CMK (cell line): ENCODE results near the gene DOCK8.

Experiments used
- DNase-seq: peaks from one replicate; pipeline ENCODE4 v3.0.0-alpha.2; 2010; ENCODE audit warnings: low read depth

The DOCK8 gene

GRCh38 chr9:419571-420171 lies 205.0 kb downstream of the DOCK8 start:
- DNase-seq: no peak

GRCh38 chr9:421896-422295 lies 207.2 kb downstream of the DOCK8 start:
- DNase-seq: no peak

DNA sequence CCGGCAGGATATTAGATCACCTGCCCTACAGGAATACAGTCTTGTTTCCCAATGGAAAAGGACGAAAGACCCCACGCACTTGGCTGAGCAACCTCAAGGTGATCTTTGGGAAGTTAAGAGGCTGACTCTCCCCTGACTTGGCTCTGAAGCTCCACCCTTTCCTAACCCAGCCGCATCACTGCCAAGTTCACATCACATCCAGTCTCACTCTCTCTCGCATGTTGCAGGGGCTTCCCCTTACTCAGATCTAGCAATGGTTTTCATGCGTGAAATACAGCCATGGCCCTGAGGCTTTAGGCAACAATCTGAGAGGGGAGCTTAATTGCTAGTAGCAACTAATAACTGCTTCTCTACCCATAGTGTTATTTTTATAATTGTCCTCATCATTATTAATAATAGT lies 211.6 kb downstream of the DOCK8 start:
- no peak for DNase-seq

GRCh38 chr9:426976-427375 lies 212.3 kb downstream of the DOCK8 start:
- DNase-seq: no peak

DNA sequence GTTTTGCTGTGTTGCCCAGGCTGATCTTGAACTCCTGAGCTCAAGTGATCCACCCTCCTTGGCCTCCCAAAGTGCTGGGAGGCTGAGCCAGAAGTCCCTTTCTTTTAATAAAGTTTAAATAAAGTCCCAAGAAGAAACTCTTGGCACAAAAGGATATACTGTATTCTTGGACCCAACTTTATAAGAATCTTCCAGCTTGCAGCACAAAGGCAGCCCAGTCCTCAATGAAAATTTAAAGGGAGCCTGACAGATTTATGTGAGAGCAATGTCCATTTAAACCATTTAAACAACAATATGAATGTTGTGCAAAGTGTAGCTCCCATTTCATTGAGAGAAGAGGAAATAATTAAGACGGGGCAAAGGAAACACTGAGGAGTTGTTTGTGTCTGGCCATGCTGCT lies 217.0 kb downstream of the DOCK8 start:
- DNase-seq: no peak

- DNase-seq: no peak
Observed at GRCh38 chr9:436482-436881, 221.8 kb downstream of the DOCK8 start.

DNA sequence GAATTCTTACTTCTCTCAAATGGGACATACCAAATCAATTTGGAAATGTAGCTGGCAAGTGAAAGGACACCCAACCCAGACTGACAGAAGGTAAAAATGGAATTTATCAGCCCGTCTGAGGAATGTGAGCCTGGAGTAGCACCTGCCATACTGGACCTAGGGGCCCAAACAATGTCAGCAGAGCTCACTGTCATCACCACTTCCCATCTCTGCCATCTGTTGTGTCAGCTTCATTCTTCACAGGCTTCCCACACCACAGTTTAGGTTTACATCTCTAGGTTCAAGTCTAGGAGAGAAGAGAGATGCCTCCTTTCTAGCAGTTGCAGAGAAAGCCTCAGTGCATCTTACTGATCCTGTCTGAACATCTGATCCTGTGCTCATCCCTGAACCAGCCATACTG lies 222.4 kb downstream of the DOCK8 start:
- no peak for DNase-seq

GRCh38 chr9:437574-438001 lies 222.9 kb downstream of the DOCK8 start:
- no peak for DNase-seq

DNA sequence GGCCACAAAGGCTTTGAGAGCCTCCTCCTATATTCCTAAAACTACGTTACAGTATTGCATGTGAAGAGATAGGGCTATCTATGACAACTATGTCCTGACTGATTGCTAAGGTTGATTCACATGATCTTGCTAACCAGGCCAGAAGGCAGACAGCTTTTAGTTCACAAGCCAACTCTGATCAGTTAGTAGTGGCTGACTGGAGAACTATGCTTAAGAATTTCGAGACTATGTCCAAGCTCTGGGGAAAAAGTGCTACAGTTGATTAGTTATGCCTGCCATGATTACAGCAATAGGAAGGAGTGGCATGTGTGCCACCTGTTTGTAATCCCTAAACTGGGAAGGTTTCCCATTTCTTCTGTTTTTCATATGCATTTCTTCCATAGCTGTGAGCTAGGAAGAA lies 223.4 kb downstream of the DOCK8 start:
- no peak for DNase-seq

GRCh38 chr9:438961-439768 lies 224.5 kb downstream of the DOCK8 start:
- no peak for DNase-seq

- no peak for DNase-seq
Observed at GRCh38 chr9:441126-441525, 226.5 kb downstream of the DOCK8 start.

DNA sequence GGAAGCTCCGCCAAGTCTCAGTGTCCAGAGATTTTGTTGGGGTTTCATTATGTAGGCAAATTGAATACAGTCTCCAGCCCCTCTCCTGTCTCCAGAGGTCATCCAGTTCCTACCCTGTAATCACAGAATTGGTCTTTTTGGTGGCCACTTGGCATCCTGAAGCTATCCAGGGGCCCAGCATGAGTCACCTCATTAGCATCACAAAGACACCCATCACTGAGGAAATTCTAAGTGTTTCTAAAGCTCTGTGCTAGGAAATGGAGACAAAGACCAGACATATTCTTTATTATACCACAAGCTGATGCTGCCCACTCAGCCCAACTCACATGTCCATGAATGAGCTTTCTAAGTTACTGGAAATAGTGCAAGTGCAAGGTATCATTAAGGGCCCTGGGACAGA lies 229.9 kb downstream of the DOCK8 start:
- no peak for DNase-seq

- no peak for DNase-seq
Observed at GRCh38 chr9:445033-445432, 230.4 kb downstream of the DOCK8 start.

DNA sequence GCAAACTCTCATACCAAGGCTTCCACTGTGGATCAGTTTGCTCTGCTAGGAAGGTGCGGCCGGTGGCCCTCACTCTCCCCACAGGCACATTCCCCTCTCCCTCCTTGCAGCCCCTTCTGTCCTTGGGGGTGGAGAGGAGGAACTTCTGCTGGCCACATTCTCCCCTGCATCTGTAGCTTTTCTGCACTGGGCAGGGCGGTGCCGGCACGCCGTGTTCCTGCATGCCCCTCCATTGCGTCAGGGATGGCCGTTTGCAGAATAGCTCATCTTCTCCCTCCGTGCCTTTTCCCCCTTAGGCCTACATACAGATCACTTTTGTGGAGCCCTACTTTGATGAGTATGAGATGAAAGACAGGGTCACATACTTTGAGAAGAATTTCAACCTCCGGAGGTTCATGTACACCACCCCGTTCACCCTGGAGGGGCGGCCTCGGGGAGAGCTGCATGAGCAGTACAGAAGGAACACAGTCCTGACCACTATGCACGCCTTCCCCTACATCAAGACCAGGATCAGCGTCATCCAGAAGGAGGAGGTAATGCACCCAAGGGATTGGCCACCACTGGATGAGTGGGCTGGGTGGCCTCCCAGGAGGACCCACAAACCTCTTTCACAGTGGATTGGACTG lies 231.5 kb downstream of the DOCK8 start:
- DNase-seq: no peak

DNA sequence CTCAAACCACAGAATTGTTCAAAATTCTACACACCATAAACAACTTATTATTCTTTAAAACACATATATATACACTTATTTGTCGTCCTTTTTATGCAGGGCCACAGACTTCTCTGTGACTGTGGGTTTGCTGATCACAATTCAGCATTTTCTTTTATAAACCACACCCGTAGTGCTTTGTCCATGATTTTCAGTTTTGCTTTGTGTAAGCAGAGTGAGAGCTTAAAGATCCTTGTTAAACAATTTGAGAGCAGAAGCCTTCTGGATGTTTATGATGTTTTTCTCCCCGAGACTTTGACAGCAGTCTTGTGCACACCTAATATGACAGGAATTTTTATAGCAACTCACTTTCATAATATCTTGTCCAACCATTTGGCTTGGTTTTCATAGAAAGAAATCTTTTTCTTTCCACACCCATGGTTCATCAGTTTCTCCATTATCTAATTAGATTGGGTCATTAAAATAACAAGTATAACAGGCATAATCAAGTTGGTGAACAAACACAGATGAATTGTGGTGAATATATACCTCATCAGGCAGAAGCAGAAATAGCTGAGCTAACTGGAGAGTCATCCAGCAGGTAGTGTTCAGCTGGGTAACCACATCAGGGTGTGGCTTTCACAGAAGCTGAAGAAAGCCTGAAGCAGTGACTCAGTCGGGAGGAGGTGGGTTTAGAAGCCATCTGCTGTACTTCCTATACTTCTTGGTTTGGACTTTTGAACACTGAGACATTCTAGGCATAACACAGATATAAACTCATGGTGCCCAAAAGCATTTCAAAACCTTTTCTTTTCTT lies 232.8 kb downstream of the DOCK8 start:
- DNase-seq: no peak

DNA sequence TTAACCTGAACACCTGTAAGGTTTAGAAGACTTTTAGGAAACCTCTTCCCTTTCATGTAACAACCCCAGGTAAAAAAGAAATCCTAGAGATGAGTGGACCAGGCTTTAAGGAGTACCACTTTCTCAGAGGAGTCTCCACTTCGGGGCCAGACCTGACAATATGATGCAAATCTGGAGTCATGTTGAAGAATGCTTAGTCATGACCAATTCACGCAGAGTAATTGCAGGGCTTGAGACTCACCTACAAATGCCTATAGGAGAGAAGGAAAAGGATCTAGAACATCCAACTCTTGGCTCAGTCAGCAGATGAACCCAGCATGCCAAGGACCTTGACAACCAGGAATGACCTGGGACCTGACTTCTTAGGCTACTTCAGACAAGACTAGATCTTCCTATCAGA lies 235.4 kb downstream of the DOCK8 start:
- no peak for DNase-seq

- DNase-seq: no peak
Observed at GRCh38 chr9:450561-450960, 235.9 kb downstream of the DOCK8 start.

- DNase-seq: no peak
Observed at GRCh38 chr9:453832-454231, 239.2 kb downstream of the DOCK8 start.

DNA sequence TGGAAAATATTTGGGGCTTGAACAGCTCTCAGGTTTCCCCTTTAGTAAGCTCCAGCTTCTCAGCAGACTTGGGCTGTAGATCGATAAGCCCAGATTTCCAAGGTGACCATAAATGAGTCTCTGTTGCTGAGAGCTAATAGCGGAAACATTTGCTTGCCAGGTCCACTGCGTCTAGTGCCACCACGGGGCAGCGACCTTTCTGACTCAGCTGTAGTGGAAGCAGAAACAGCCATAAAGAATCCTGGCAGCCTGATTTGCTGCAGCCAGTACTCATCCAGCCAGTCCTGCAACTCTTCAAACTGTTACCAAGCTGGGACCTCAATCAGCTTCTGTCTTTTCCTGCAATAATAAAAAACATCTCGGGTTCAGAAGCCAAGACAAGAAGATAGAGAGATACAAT lies 241.7 kb downstream of the DOCK8 start:
- no peak for DNase-seq

DNA sequence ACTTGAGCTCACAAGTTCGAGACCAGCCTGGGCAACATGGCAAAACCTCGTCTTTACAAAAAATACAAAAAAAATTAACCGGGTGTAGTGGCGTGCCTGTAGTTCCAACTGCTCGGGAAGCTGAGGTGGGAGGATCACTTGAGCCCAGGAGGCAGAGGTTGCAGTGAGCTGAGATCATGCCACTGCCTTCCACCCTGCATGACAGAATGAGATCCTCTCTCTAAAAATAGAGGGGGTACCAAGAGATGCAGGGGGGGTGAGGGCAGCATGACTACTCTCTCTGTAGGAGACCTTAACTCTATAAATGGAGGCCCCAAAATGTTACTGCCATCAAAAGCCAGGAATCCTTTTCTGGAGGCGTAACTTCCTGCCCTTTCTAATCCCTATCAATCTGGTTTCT lies 243.9 kb downstream of the DOCK8 start:
- no peak for DNase-seq

- no peak for DNase-seq
Observed at GRCh38 chr9:459491-460444, 245.1 kb downstream of the DOCK8 start.
